Measurements from ENCODE around the gene NPB.

NPB gene

DNA sequence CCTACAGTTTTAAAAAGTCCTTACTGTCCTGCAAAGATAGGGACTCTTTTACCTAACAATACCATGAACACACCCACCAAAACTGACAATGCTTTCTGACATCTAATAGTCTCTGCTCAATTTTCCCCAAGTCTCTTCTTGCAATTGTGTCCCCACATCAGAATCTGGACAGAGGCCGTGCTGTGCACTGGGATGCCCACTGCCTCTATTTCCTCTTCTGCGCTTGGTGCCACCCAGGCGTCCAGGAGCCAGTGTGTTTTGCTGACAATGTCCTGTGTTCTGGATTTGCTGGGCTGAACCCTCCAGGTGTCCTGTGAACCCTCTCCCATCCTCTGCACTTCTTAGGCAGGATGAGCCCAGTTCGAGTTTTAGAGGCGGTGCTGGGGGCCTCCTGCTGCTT is 24.5 kb upstream of the NPB start:
- no peak for TF ChIP-seq TAF1 (IDR thresholded peaks at IDR 0.05; ENCODE audit: borderline replicate concordance, insufficient read depth, low read length)
- no peak for TF ChIP-seq POLR2AphosphoS5 (IDR thresholded peaks at IDR 0.05; ENCODE audit: low read depth, low read length)
- TF ChIP-seq REST (IDR thresholded peaks at IDR 0.05; ENCODE audit: insufficient read depth in 1 of 2, low read depth in 2 of 2, low read length in 2 of 2): no peak
- no peak for TF ChIP-seq FOXP2 (optimal IDR thresholded peaks at IDR 0.05; ENCODE audit: borderline replicate concordance, extremely low read depth, extremely low read length, insufficient read depth)
- TF ChIP-seq SIN3A (IDR thresholded peaks at IDR 0.05; ENCODE audit: borderline replicate concordance, insufficient read depth, low read length): no peak

DNA sequence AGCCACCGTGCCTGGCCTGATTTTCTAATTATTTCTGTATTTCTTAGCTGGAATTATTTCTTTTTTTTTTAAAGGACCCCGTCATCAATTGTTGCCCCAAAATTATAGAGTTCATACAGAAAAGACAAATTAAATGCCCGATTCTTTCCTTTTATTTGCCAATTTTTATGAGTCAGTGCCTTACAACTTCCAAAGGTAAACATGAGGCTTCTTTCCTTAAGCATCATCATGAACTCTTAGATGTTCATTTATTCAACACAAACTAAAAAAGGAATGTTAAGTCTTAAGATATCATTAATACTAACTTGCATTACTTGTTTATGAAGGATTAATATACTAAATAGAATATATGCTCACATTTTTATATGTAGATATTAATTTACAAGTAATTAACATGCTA is 23.7 kb upstream of the NPB start:
- TF ChIP-seq SIN3A (IDR thresholded peaks at IDR 0.05; ENCODE audit: borderline replicate concordance, insufficient read depth, low read length) (no peak), REST (IDR thresholded peaks at IDR 0.05; ENCODE audit: insufficient read depth in 1 of 2, low read depth in 2 of 2, low read length in 2 of 2) (no peak), POLR2AphosphoS5 (IDR thresholded peaks at IDR 0.05; ENCODE audit: low read depth, low read length) (no peak), FOXP2 (optimal IDR thresholded peaks at IDR 0.05; ENCODE audit: borderline replicate concordance, extremely low read depth, extremely low read length, insufficient read depth) (no peak), TAF1 (IDR thresholded peaks at IDR 0.05; ENCODE audit: borderline replicate concordance, insufficient read depth, low read length) (no peak)

GRCh38 chr17:81879121-81879520 is 22.9 kb upstream of the NPB start:
- TF ChIP-seq TAF1 (IDR thresholded peaks at IDR 0.05; ENCODE audit: borderline replicate concordance, insufficient read depth, low read length) (no peak), SIN3A (IDR thresholded peaks at IDR 0.05; ENCODE audit: borderline replicate concordance, insufficient read depth, low read length) (no peak), POLR2AphosphoS5 (IDR thresholded peaks at IDR 0.05; ENCODE audit: low read depth, low read length) (no peak), FOXP2 (optimal IDR thresholded peaks at IDR 0.05; ENCODE audit: borderline replicate concordance, extremely low read depth, extremely low read length, insufficient read depth) (no peak), REST (IDR thresholded peaks at IDR 0.05; ENCODE audit: insufficient read depth in 1 of 2, low read depth in 2 of 2, low read length in 2 of 2) (no peak)

DNA sequence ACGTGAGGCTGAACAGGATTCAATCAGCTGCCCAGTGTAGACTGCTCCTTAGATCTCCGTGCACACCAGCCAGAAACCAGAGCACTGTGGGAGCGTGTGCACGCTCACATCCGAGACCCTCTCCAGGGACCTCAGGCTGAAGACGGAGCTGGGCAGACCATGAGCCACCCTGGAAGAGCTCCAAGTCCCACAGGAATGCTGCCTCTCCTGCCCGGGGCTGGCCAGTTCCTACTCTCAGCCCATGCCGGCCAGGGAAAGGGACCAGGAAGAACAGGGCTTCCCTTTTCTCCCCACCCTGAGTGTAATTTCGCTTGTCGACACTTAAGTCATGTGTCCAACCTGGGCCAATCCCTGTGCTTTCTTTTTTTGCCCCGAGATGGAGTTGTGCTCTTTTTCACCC is 17.5 kb upstream of the NPB start:
- TF ChIP-seq POLR2AphosphoS5 (IDR thresholded peaks at IDR 0.05; ENCODE audit: low read depth, low read length) (no peak), FOXP2 (optimal IDR thresholded peaks at IDR 0.05; ENCODE audit: borderline replicate concordance, extremely low read depth, extremely low read length, insufficient read depth) (no peak), TAF1 (IDR thresholded peaks at IDR 0.05; ENCODE audit: borderline replicate concordance, insufficient read depth, low read length) (no peak), SIN3A (IDR thresholded peaks at IDR 0.05; ENCODE audit: borderline replicate concordance, insufficient read depth, low read length) (no peak), REST (IDR thresholded peaks at IDR 0.05; ENCODE audit: insufficient read depth in 1 of 2, low read depth in 2 of 2, low read length in 2 of 2) (no peak)

DNA sequence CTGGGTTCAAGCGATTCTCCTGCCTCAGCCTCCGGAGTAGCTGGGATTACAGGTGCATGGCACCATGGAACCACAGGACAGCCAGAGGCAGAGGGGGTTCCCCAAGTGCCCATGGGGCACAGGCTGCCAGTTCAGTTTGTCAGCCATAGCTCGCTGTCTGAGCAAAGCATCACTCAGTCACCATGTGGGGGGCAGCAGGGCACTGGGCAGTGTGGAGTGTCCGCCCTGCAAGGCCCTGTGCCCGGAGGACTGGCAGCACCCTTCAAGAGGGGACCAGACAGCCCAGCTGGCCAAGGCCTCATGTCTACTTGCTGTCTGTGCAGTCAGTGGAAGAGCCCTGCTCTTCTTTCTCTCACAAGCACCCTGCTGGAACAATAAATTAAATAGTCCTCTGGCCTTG is 17.1 kb upstream of the NPB start:
- TF ChIP-seq POLR2AphosphoS5 (IDR thresholded peaks at IDR 0.05; ENCODE audit: low read depth, low read length): no peak
- no peak for TF ChIP-seq REST (IDR thresholded peaks at IDR 0.05; ENCODE audit: insufficient read depth in 1 of 2, low read depth in 2 of 2, low read length in 2 of 2)
- TF ChIP-seq SIN3A (IDR thresholded peaks at IDR 0.05; ENCODE audit: borderline replicate concordance, insufficient read depth, low read length): no peak
- no peak for TF ChIP-seq FOXP2 (optimal IDR thresholded peaks at IDR 0.05; ENCODE audit: borderline replicate concordance, extremely low read depth, extremely low read length, insufficient read depth)
- no peak for TF ChIP-seq TAF1 (IDR thresholded peaks at IDR 0.05; ENCODE audit: borderline replicate concordance, insufficient read depth, low read length)
